Left colon (tissue), 2 donors: ENCODE data around the gene GREM2. TPM values are rescaled to one million over a fixed set of nuclear protein-coding genes. Genes with fewer than 3 reads are reported as not detected.

Experiments
- ATAC-seq: fragments of 200-7000 bp; cut with Tn5 transposase; one replicate; pipeline ENCODE4 v1.9.1; 2020; ENCODE audit warnings: mild to moderate bottlenecking, moderate library complexity
- DNase-seq, 2 donors: peaks; one replicate each; pipeline ENCODE4 v3.0.0-alpha.2; 2020
- intact Hi-C, 2 donors: fragments of 100-400 bp; cut with DNase I in 1 of 2; cut with micrococcal nuclease in 1 of 2; formaldehyde crosslinking; loops; one replicate each; pipeline versions ENCODE4 v1.11.2 to v1.14.0; 2022; cut with DNase I, micrococcal nuclease
- long read RNA-seq: library from polyadenylated mRNA; unstranded; transcript quantifications from one replicate; pipeline ENCODE4 v2.0.0, GENCODE V29; 2021
- total RNA-seq, 2 donors: library from RNA; stranded (reverse); fragmentation: NEBNext Ultra II Directional; extraction: Animal tissue kit (Norgen Biotek cat#: 25700); gene quantifications; one replicate each; pipeline ENCODE4 v1.2.1, GENCODE V29; 2021
- donor health status: DM: no; HTN: no; CAD: no.
- donor health status: DM: yes; HTN: yes; CAD: no.

The GREM2 gene
- 1 to 10 TPM; 2.5 to 10.0 TPM for total RNA-seq
- long read RNA-seq, full-length matches to known transcripts, result 2 of 3 reads
- long read RNA-seq, partial matches to known transcripts, result 0 of 3 reads
- long read RNA-seq, other reads (novel, unspliced or antisense), result 1 of 3 reads

DNA sequence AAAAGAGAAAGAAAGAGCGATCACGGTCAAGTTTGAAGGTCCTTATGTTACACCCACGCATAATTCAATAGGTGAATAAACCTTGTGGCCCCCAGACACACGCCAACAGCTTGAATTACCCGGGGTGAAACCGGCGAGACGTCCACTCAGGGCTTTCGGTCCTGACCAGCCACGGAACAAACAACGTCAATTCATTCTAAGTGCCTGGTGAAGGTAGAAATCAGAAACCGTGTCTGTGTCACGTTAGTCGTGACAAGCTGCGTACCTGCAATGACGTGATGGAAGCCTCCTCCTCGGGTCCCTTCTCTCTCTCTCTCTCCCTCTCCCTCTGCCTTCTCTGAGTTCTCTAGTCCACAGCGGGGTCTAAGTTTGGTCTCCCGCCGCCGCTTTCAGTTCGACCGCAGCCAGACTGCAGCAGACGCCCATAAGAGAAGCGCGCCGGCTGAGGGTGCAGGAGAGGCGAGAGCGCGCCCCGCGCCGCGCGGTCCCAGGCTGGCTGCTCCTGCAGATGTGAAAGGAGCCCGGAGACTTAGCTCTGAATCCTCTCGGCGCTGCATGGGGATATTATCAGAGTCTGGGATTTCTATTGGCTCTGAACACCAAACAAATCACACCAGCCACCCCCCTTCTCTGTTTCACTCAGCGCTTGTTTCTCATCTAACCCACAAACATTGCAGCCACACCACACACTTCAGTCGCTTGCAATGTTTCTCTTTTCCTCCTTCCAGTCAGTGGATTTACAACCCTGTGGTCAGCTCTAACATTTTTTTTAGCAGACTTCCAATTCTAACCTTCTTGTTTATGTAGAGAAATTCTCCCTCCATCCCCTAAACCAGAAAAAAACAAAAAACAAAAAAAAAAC lies at the start of gene GREM2:
TSS of gene GREM2 (minus strand) at position 537 of the 862 bp plus-strand sequence. CDS start 118,680 bp downstream, outside the sequence.
- intact Hi-C loops, result loop anchor here in 1 of 2 donors (5.0 kb wide), 1 partner anchor 420 kb away; no protein-coding TSS in a partner anchor
- DNase-seq (peak; percentile 48 to 68), ATAC-seq (peak; percentile 80)

GRCh38 chr1:240658312-240658960 lies 46.5 kb upstream of the GREM2 start:
- no peak for DNase-seq
- intact Hi-C loops, result no loop called here
- ATAC-seq, result no peak

DNA sequence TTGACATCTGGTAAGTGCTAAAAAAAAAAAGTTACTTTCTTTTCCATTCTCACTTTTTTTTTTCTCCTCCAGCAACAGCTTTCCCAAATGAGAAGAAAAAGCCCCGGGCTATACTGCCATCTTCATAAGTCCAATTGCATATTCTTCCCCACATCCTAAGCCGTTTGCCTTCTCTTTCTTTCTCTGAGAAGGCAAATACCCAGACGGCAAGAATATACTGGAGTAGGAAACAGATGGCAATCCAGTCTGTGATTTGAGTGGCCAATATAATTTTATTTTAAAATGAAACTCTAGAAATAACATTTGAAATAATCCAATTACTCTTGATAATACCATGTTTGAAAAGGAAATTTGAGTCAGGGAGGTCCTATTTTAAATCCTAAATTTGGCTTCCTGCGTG lies 44.6 kb upstream of the GREM2 start:
- DNase-seq (no peak), ATAC-seq (no peak)
- intact Hi-C loops, result no loop called here

DNA sequence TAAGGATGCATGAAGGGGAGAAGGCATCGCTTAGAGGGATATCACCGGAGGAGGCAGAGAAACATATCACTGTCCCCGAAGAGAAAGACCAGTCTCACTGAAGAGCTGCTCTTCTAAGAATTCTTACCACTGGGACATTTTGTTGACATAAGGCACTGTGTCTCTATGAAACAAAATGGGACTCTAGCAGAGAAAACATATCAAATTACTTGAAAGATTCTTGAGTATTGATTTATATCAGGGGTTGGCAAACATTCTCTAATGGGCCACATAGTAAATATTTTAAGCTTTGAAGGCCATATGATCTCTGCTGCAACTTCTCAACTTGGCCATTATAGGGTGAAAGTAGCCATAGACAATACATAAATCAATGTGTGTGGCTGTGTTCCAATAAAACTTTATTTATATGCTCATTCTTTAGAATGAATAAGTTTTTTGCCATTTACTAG lies 41.0 kb upstream of the GREM2 start:
- DNase-seq (no peak), ATAC-seq (no peak)
- intact Hi-C loops, result no loop called here

GRCh38 chr1:240652549-240652948 lies 40.6 kb upstream of the GREM2 start:
- intact Hi-C loops, result no loop called here
- DNase-seq, result no peak
- no peak for ATAC-seq

- DNase-seq, result no peak
- intact Hi-C loops, result no loop called here
- ATAC-seq, result no peak
These were observed 38.9 kb upstream of the GREM2 start for GRCh38 chr1:240650877-240651276.

- intact Hi-C loops, result no loop called here
- no peak for ATAC-seq
These were observed 38.1 kb upstream of the GREM2 start for GRCh38 chr1:240649733-240650721.

GRCh38 chr1:240646571-240647240 lies 34.8 kb upstream of the GREM2 start:
- intact Hi-C loops, result no loop called here
- DNase-seq, result no peak
- ATAC-seq, result no peak

More at GRCh38 chr1:240649733-240650721, 38.1 kb upstream of the GREM2 start:
- no peak for DNase-seq

DNA sequence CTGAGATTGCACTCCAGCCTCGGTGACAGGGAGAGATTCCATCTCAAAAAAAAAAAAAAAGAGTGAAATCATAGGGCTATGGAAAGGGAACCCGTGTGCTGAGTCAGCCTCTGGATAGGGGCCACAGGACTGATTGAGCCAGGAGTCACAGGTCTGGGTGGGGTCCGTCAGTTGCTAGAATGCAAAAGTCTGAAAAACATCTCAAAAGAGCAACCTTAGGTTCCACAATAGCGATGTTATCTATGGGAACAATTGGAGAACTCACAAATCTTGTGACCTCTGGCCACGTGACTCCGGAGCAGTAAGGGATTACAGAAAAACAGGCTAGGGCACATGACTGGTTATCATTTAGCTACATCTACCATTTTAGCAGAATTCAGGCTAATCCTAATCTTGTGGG lies 32.8 kb upstream of the GREM2 start:
- DNase-seq (no peak), ATAC-seq (no peak)
- intact Hi-C loops, result no loop called here

GRCh38 chr1:240635466-240636256 lies 23.7 kb upstream of the GREM2 start:
- intact Hi-C loops, result no loop called here

DNA sequence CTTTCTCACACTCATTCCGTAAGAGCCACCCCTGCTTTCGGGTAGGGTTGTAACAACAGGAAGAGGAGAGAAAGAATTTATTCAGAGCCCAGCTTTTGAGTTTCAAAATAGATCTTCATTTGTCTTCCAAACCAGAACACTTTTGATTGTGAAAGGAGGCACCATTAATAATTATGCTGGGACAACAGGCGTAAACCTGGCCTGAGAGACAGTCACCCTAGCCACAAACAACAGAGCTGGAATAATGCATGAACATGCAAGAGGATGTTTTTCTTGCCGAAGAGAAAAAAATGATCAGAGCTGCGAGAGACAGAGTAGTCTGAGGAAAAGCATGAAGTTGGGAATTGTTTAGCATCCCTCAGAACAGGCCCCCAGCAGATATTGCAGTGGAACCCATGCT lies 18.5 kb upstream of the GREM2 start:
- DNase-seq, result no peak
- intact Hi-C loops, result no loop called here
- no peak for ATAC-seq

More at GRCh38 chr1:240635466-240636256, 23.7 kb upstream of the GREM2 start:
- ATAC-seq, result no peak
- no peak for DNase-seq

- intact Hi-C loops, result no loop called here
- no peak for ATAC-seq
- no peak for DNase-seq
These were observed 9.3 kb upstream of the GREM2 start for GRCh38 chr1:240621249-240621648.

- ATAC-seq (no peak), DNase-seq (no peak)
- intact Hi-C loops, result no loop called here
These were observed 8.1 kb upstream of the GREM2 start for GRCh38 chr1:240619906-240620621.

GRCh38 chr1:240619357-240619756 lies 7.4 kb upstream of the GREM2 start:
- ATAC-seq, result no peak
- intact Hi-C loops, result no loop called here
- no peak for DNase-seq

GRCh38 chr1:240618946-240619345 lies 7.0 kb upstream of the GREM2 start:
- intact Hi-C loops, result no loop called here
- ATAC-seq (no peak), DNase-seq (no peak)

GRCh38 chr1:240616018-240616417 lies 4.1 kb upstream of the GREM2 start:
- ATAC-seq (no peak), DNase-seq (no peak)
- intact Hi-C loops, result no loop called here
